HL-60 (cell line): ENCODE data around the gene RPP30.
"Not testable (repeated sequence)": the region's sequence is repeated elsewhere in the genome, so short reads cannot be mapped to it uniquely, and the experiment has no call there.

ENCODE experiments used
- DNase-seq, 2 experiments: peaks; one replicate each; pipeline ENCODE4 v3.0.0-alpha.2; 2010 to 2020; ENCODE audit warnings: low read depth in 1 of 2, low spot score in 1 of 2
- H3K27ac ChIP-seq: fragments of 250-450 bp; sonication (Bioruptor Pico); replicated peaks from 2 replicates; pipeline ENCODE4 v1.5.1; 2020; ENCODE audit warnings: mild to moderate bottlenecking, moderate library complexity
- H3K27me3 ChIP-seq: fragments of 250-450 bp; sonication (Bioruptor Pico); 2 replicates; pipeline ENCODE4 v1.5.1; 2021; ENCODE audit warnings: mild to moderate bottlenecking, moderate library complexity; ENCODE audit not compliant: insufficient read depth, poor library complexity, severe bottlenecking
- H3K4me3 ChIP-seq: replicated peaks from 2 replicates; pipeline ENCODE4 v1.5.1; 2011; ENCODE audit warnings: mild to moderate bottlenecking, control low read depth, low read length; ENCODE audit not compliant: insufficient read depth
- CTCF ChIP-seq: IDR thresholded peaks from one replicate; pipeline ENCODE4 v1.5.1; 2011; ENCODE audit warnings: low read length, control low read depth, inconsistent platforms; ENCODE audit not compliant: insufficient read depth
- GABPA ChIP-seq: IDR thresholded peaks from 2 replicates; pipeline ENCODE4 v1.6.1; 2012; ENCODE audit warnings: low read depth
- POLR2AphosphoS5 ChIP-seq: IDR thresholded peaks from 2 replicates; pipeline ENCODE4 v1.6.1; 2012; ENCODE audit warnings: low read depth
- REST ChIP-seq: IDR thresholded peaks from 2 replicates; pipeline ENCODE4 v1.6.1; 2012; ENCODE audit warnings: low read depth; ENCODE audit not compliant: insufficient replicate concordance
- SPI1 ChIP-seq: IDR thresholded peaks from 2 replicates; pipeline ENCODE4 v1.6.1; 2012; ENCODE audit warnings: low read depth, mild to moderate bottlenecking, borderline replicate concordance

RPP30 gene

GRCh38 chr10:90889636-90890035, 17.9 kb downstream of the RPP30 start:
- Histone ChIP-seq H3K27me3 (no peaks in the 10 kb centered on the region), H3K4me3 (no peak overlapping the region), H3K27ac (no peak overlapping the region)
- DNase-seq: no peak
- TF ChIP-seq POLR2AphosphoS5 (no peak), SPI1 (no peak), CTCF (no peak), GABPA (no peak), REST (no peak)

GRCh38 chr10:90890347-90890746, 18.6 kb downstream of the RPP30 start:
- no peak for DNase-seq
- TF ChIP-seq CTCF (no peak), GABPA (no peak), REST (no peak), SPI1 (no peak), POLR2AphosphoS5 (no peak)
- H3K27ac ChIP-seq: no peak overlapping the region
- no peaks in the 10 kb centered on the region for H3K27me3 ChIP-seq
- no peak overlapping the region for H3K4me3 ChIP-seq

- no peak for TF ChIP-seq REST
- TF ChIP-seq CTCF: no peak
- no peak for TF ChIP-seq GABPA
- no peak for TF ChIP-seq POLR2AphosphoS5
- TF ChIP-seq SPI1: no peak
- H3K4me3 ChIP-seq: no peak overlapping the region
- no peaks in the 10 kb centered on the region for H3K27me3 ChIP-seq
- no peak for DNase-seq
- no peak overlapping the region for H3K27ac ChIP-seq
Measured at GRCh38 chr10:90893190-90893589, 21.4 kb downstream of the RPP30 start.

- not testable (repeated sequence) for H3K4me3 ChIP-seq, H3K27me3 ChIP-seq, H3K27ac ChIP-seq
Measured at GRCh38 chr10:90896916-90897315, 25.1 kb downstream of the RPP30 start.

More at GRCh38 chr10:90896916-90897315, 25.1 kb downstream of the RPP30 start:
- not testable (repeated sequence) for DNase-seq
